Naive thymus-derived CD4-positive, alpha-beta T cell (primary cell): ENCODE measurements around the gene IL17RE. TPM values are rescaled to one million over a fixed set of nuclear protein-coding genes. Genes with fewer than 3 reads are reported as not detected.
"Not testable (repeated sequence)": the region's sequence is repeated elsewhere in the genome, so short reads cannot be mapped to it uniquely, and the experiment has no call there.

Experiments used
- ATAC-seq: fragments of 150-1000 bp; cut with Tn5 transposase; 2 replicates; pipeline ENCODE4 v1.10.0; 2021; ENCODE audit warnings: mild to moderate bottlenecking, moderate library complexity
- CTCF ChIA-PET: fragments of 350-600 bp; sonication (Branson Sonifier 250); formaldehyde crosslinking; loops from one replicate; lab custom pipeline; 2021; ENCODE audit warnings: antibody characterized with exemption; lab: Charles Lee
- POLR2A ChIA-PET: fragments of 350-600 bp; sonication (Branson Sonifier 250); formaldehyde crosslinking; loops from one replicate; lab custom pipeline; 2021; ENCODE audit warnings: antibody characterized with exemption, inconsistent platforms; lab: Charles Lee
- DNase-seq, 9 donors: peaks; one replicate each; pipeline versions ENCODE4 v3.0.0 to v3.0.0-alpha.2; 2020 to 2022; ENCODE audit warnings: mixed read lengths in 1 of 9
- H3K27ac ChIP-seq: one replicate; pipeline ENCODE4 v1.7.0; 2013; ENCODE audit warnings: mild to moderate bottlenecking, low read depth, low read length, moderate library complexity
- H3K27me3 ChIP-seq, 2 donors: one replicate each; pipeline ENCODE4 v1.7.0; 2013; ENCODE audit warnings: low read length in 2 of 2, mild to moderate bottlenecking in 2 of 2, moderate library complexity in 2 of 2; ENCODE audit not compliant: control insufficient read depth in 2 of 2, insufficient read depth in 2 of 2
- H3K36me3 ChIP-seq, 3 experiments: 1 replicate in 2 of 3; 2 replicates in 1 of 3; pipeline ENCODE4 v1.7.0; 2013; ENCODE audit warnings: low read length in 3 of 3, mild to moderate bottlenecking in 3 of 3, moderate library complexity in 1 of 3; ENCODE audit not compliant: insufficient read depth in 3 of 3, control insufficient read depth in 2 of 3
- H3K4me1 ChIP-seq, 2 donors: one replicate each; pipeline ENCODE4 v1.7.0; 2013; ENCODE audit warnings: low read length in 2 of 2, mild to moderate bottlenecking in 2 of 2, moderate library complexity in 1 of 2; ENCODE audit not compliant: control insufficient read depth in 2 of 2, insufficient read depth in 2 of 2
- H3K4me3 ChIP-seq: 2 replicates; pipeline ENCODE4 v1.7.0; 2013; ENCODE audit warnings: mild to moderate bottlenecking, low read length
- H3K9me3 ChIP-seq, 3 experiments: 1 replicate in 2 of 3; 2 replicates in 1 of 3; pipeline ENCODE4 v1.7.0; 2013; ENCODE audit warnings: low read length in 3 of 3; ENCODE audit not compliant: control insufficient read depth in 2 of 3
- H3K27ac Mint-ChIP-seq, 9 donors: one replicate each; pipeline ENCODE4 v1.8.0; 2020 to 2022; ENCODE audit warnings: mixed read lengths in 9 of 9, mild to moderate bottlenecking in 8 of 9, moderate library complexity in 5 of 9, inconsistent platforms in 2 of 9
- H3K27me3 Mint-ChIP-seq, 5 donors: one replicate each; pipeline ENCODE4 v1.8.0; 2021 to 2022; ENCODE audit warnings: mixed read lengths in 5 of 5, mild to moderate bottlenecking in 1 of 5
- H3K36me3 Mint-ChIP-seq, 5 donors: one replicate each; pipeline ENCODE4 v1.8.0; 2020 to 2022; ENCODE audit warnings: mixed read lengths in 5 of 5, mild to moderate bottlenecking in 3 of 5, inconsistent platforms in 1 of 5
- H3K4me1 Mint-ChIP-seq, 7 donors: one replicate each; pipeline ENCODE4 v1.8.0; 2020 to 2022; ENCODE audit warnings: mixed read lengths in 7 of 7, mild to moderate bottlenecking in 3 of 7, inconsistent platforms in 1 of 7
- H3K4me3 Mint-ChIP-seq, 10 donors: one replicate each; pipeline ENCODE4 v1.8.0; 2020 to 2022; ENCODE audit warnings: mild to moderate bottlenecking in 10 of 10, mixed read lengths in 10 of 10, moderate library complexity in 6 of 10, inconsistent platforms in 2 of 10
- H3K9me3 Mint-ChIP-seq, 11 donors: one replicate each; pipeline ENCODE4 v1.8.0; 2020 to 2022; ENCODE audit warnings: mixed read lengths in 11 of 11, mild to moderate bottlenecking in 4 of 11, inconsistent platforms in 1 of 11, moderate library complexity in 1 of 11
- intact Hi-C, 2 donors: fragments of 100-400 bp; cut with micrococcal nuclease; formaldehyde crosslinking; loops; one replicate each; pipeline ENCODE4 v1.15.1; 2023
- polyA plus RNA-seq, 2 donors: library from polyadenylated mRNA; unstranded; fragments of 300-500 nt; fragmentation: Illumina TruSeq; gene quantifications; one replicate each; pipeline ENCODE4 v1.2.3, GENCODE V29; 2021
- total RNA-seq, 6 experiments: library from RNA in 5 of 6; stranded (reverse) in 5 of 6; gene quantifications; 1 replicate in 5 of 6; 2 replicates in 1 of 6; pipeline ENCODE4 v1.2.3 and lab custom pipeline; 2021 to 2026

The IL17RE gene
- total and polyA plus RNA-seq, 7 experiments from 2014 or later, result 0.19 to 2.2 (median 0.38) TPM; not detected in 2

GRCh38 chr3:9895715-9896114, 6.9 kb upstream of the IL17RE start:
- peak overlapping the region in 7 of 9 donors; percentile 4 to 81 (median 49) for H3K27ac Mint-ChIP-seq
- CTCF ChIA-PET, H3K4me3 Mint-ChIP-seq, H3K9me3 Mint-ChIP-seq, H3K4me3 ChIP-seq, DNase-seq, ATAC-seq, H3K27me3 ChIP-seq, H3K27me3 Mint-ChIP-seq, H3K4me1 ChIP-seq, H3K9me3 ChIP-seq, intact Hi-C loops: not testable (repeated sequence)
- H3K36me3 Mint-ChIP-seq, result peaks cover 13 to 28% (median 22%) of the 10 kb centered on the region in 5 donors
- Histone ChIP-seq H3K27ac (peak overlapping the region; percentile 12), H3K36me3 (peaks cover 0 to 20% (median 0%) of the 10 kb centered on the region in 3 experiments)
- H3K4me1 Mint-ChIP-seq, result peaks cover 36 to 66% (median 58%) of the 10 kb centered on the region in 7 donors
- POLR2A ChIA-PET, result interaction anchor here (2.8 kb wide), 1 partner anchor 37 kb away, joined by 9 read pairs; the partner anchor contains the start of gene CRELD1

- CTCF ChIA-PET, intact Hi-C loops, H3K4me3 Mint-ChIP-seq, H3K9me3 Mint-ChIP-seq, ATAC-seq, H3K27ac ChIP-seq, H3K27me3 ChIP-seq, H3K9me3 ChIP-seq, H3K4me1 ChIP-seq, H3K27me3 Mint-ChIP-seq, DNase-seq, H3K4me3 ChIP-seq: not testable (repeated sequence)
- Mint-ChIP-seq H3K4me1 (peaks cover 36 to 63% (median 55%) of the 10 kb centered on the region in 7 donors), H3K27ac (peak overlapping the region in 8 of 9 donors; percentile 31 to 87 (median 64)), H3K36me3 (peaks cover 13 to 23% (median 22%) of the 10 kb centered on the region in 5 donors)
- peaks cover 0 to 20% (median 0%) of the 10 kb centered on the region in 3 experiments for H3K36me3 ChIP-seq
- POLR2A ChIA-PET, result interaction anchor here (0.9 kb wide), 1 partner anchor 36 kb away, joined by 3 read pairs; the partner anchor contains the start of gene CRELD1
These were observed 5.8 kb upstream of the IL17RE start for GRCh38 chr3:9896755-9897407.

- Mint-ChIP-seq H3K9me3 (no peaks in the 10 kb centered on the region), H3K27me3 (no peaks in the 10 kb centered on the region), H3K4me3 (no peak overlapping the region), H3K4me1 (peaks cover 30 to 64% (median 56%) of the 10 kb centered on the region in 7 donors), H3K27ac (peak overlapping the region in 8 of 9 donors; percentile 31 to 87 (median 64)), H3K36me3 (peaks cover 9 to 19% (median 17%) of the 10 kb centered on the region in 5 donors)
- intact Hi-C loops, result no loop called here
- Histone ChIP-seq H3K4me1 (peaks cover 10 to 17% of the 10 kb centered on the region in 2 donors), H3K27ac (peak overlapping the region; percentile 25), H3K4me3 (no peak overlapping the region), H3K36me3 (peaks cover 0 to 20% (median 0%) of the 10 kb centered on the region in 3 experiments), H3K27me3 (no peaks in the 10 kb centered on the region), H3K9me3 (no peaks in the 10 kb centered on the region)
- DNase-seq (no peak), ATAC-seq (no peak)
- ChIA-PET POLR2A (interaction anchor here (0.6 to 0.9 kb wide), 2 partner anchors 27 to 35 kb away, joined by 3 read pairs; partner anchors contain the start of gene CRELD1), CTCF (no interaction called here)
These were observed 5.0 kb upstream of the IL17RE start for GRCh38 chr3:9897408-9898372.

- intact Hi-C loops, result no loop called here
- Histone ChIP-seq H3K4me3 (no peak overlapping the region), H3K9me3 (no peaks in the 10 kb centered on the region), H3K27ac (peak overlapping the region; percentile 25), H3K27me3 (no peaks in the 10 kb centered on the region), H3K36me3 (peaks cover 0 to 10% (median 0%) of the 10 kb centered on the region in 3 experiments), H3K4me1 (peaks cover 10 to 20% of the 10 kb centered on the region in 2 donors)
- no peak for ATAC-seq
- CTCF ChIA-PET, result no interaction called here
- Mint-ChIP-seq H3K36me3 (peaks cover 4 to 12% (median 11%) of the 10 kb centered on the region in 5 donors), H3K4me3 (no peak overlapping the region), H3K27me3 (no peaks in the 10 kb centered on the region), H3K9me3 (no peaks in the 10 kb centered on the region), H3K27ac (peak overlapping the region in 8 of 9 donors; percentile 9 to 87 (median 57)), H3K4me1 (peaks cover 28 to 65% (median 56%) of the 10 kb centered on the region in 7 donors)
- no peak for DNase-seq
- POLR2A ChIA-PET, result interaction anchor here (0.7 kb wide), 1 partner anchor 21 kb away, joined by 3 read pairs; no protein-coding TSS in a partner anchor
These were observed 4.0 kb upstream of the IL17RE start for GRCh38 chr3:9898467-9899241.

- Mint-ChIP-seq H3K36me3 (peaks cover 4 to 6% (median 5%) of the 10 kb centered on the region in 5 donors), H3K4me1 (peaks cover 23 to 61% (median 49%) of the 10 kb centered on the region in 7 donors), H3K27me3 (no peaks in the 10 kb centered on the region), H3K9me3 (no peaks in the 10 kb centered on the region), H3K4me3 (no peak overlapping the region), H3K27ac (peak overlapping the region in 2 of 9 donors; percentile 48 to 86)
- Histone ChIP-seq H3K27ac (no peak overlapping the region), H3K36me3 (peaks cover 0 to 4% (median 0%) of the 10 kb centered on the region in 3 experiments), H3K4me3 (no peak overlapping the region), H3K27me3 (no peaks in the 10 kb centered on the region), H3K9me3 (no peaks in the 10 kb centered on the region), H3K4me1 (peaks cover 10 to 20% of the 10 kb centered on the region in 2 donors)
- POLR2A ChIA-PET, result interaction anchor here (0.7 to 1.6 kb wide), 2 partner anchors 9 to 21 kb away, joined by 3 to 6 read pairs; partner anchors contain the start of gene JAGN1
- CTCF ChIA-PET, result no interaction called here
- intact Hi-C loops, result no loop called here
- ATAC-seq (no peak), DNase-seq (no peak)
These were observed 3.3 kb upstream of the IL17RE start for GRCh38 chr3:9899289-9899791.
